ENCODE data around the gene FKBP1B.
A peak's percentile ranks its signal among the peaks of the same experiment; 100 is the strongest.

FKBP1B gene

DNA sequence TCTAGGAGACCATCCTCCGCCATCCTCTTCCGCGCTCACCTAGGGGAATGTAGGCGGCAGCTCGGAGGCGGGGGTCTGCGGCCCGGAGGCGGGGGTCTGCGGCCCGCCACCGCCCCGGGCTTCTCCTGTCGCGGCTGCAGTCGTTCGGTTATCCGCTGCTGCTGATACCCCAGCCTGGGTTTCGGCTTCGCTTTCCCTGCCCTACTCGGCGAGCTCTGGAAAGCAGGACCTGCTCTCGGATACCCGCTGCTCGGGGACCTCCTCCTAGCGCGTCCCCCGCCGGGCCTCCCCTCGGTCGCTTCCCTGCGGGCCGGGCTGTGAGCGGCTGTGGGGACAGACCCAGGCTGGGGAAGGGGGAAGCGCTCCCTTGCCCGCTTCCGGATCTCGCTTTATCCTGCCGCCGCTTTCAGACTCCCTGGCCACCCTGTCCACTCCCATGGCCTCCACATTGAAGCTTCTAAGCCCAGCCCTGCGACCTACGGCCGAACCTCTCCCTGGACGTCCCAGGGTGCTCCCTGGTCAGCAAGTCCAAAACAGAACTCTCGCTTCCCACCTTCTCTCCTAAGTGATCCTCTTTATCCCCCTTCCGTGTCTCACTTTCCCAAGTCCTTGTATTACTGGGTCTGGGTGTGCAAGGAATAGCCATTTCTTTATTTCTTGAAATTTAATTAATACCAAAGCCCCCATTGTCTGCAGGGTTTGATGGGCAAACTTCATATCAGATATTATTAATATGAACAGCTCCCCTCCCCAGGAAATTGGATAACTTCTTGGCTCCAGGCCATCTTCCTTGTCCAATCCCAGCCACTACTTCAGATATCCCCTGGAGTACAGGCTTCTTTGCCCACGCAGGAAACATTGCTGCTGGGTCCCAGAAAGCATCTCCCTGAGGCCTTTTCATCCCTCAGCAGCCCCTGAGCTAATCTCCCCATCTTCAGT lies 769 bp downstream of the FKBP1B start:
- Histone ChIP-seq H3K9me3 (ENCODE audit: severe bottlenecking) (no peaks in the 10 kb centered on the region), H3K27me3 (ENCODE audit: insufficient read depth, poor library complexity, severe bottlenecking) (no peaks in the 10 kb centered on the region), H3K4me3 (ENCODE audit: severe bottlenecking) (peak overlapping the region; percentile 48), H3K27ac (ENCODE audit: poor library complexity, severe bottlenecking) (peak overlapping the region; percentile 19), H3K36me3 (ENCODE audit: low read depth) (no peaks in the 10 kb centered on the region), H3K4me1 (ENCODE audit: insufficient read depth, poor library complexity, severe bottlenecking) (peaks cover 7% of the 10 kb centered on the region)
- TF ChIP-seq, protein P1, sequence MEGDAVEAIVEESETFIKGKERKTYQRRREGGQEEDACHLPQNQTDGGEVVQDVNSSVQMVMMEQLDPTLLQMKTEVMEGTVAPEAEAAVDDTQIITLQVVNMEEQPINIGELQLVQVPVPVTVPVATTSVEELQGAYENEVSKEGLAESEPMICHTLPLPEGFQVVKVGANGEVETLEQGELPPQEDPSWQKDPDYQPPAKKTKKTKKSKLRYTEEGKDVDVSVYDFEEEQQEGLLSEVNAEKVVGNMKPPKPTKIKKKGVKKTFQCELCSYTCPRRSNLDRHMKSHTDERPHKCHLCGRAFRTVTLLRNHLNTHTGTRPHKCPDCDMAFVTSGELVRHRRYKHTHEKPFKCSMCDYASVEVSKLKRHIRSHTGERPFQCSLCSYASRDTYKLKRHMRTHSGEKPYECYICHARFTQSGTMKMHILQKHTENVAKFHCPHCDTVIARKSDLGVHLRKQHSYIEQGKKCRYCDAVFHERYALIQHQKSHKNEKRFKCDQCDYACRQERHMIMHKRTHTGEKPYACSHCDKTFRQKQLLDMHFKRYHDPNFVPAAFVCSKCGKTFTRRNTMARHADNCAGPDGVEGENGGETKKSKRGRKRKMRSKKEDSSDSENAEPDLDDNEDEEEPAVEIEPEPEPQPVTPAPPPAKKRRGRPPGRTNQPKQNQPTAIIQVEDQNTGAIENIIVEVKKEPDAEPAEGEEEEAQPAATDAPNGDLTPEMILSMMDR (IDR thresholded peaks at IDR 0.05; ENCODE audit: poor library complexity, severe bottlenecking), result no peak
- ATAC-seq (ENCODE audit: low read depth) (no peak), DNase-seq (ENCODE audit: low spot score) (no peak)

- DNase-seq (ENCODE audit: low spot score) (no peak), ATAC-seq (ENCODE audit: low read depth) (no peak)
- peaks cover 2% of the 10 kb centered on the region for H3K4me1 ChIP-seq (ENCODE audit: insufficient read depth, poor library complexity, severe bottlenecking)
- no peak overlapping the region for H3K4me3 ChIP-seq (ENCODE audit: severe bottlenecking)
- H3K27me3 ChIP-seq (ENCODE audit: insufficient read depth, poor library complexity, severe bottlenecking), result no peaks in the 10 kb centered on the region
- H3K36me3 ChIP-seq (ENCODE audit: low read depth), result no peaks in the 10 kb centered on the region
- H3K27ac ChIP-seq (ENCODE audit: poor library complexity, severe bottlenecking), result no peak overlapping the region
- TF ChIP-seq, protein P1 (IDR thresholded peaks at IDR 0.05; ENCODE audit: poor library complexity, severe bottlenecking), result no peak
- no peaks in the 10 kb centered on the region for H3K9me3 ChIP-seq (ENCODE audit: severe bottlenecking)
Observed at GRCh38 chr2:24051833-24052232, 2.3 kb downstream of the FKBP1B start.

- TF ChIP-seq, protein P1 (IDR thresholded peaks at IDR 0.05; ENCODE audit: poor library complexity, severe bottlenecking), result no peak
- DNase-seq (ENCODE audit: low spot score) (no peak), ATAC-seq (ENCODE audit: low read depth) (no peak)
- no peaks in the 10 kb centered on the region for H3K36me3 ChIP-seq (ENCODE audit: low read depth)
- H3K27me3 ChIP-seq (ENCODE audit: insufficient read depth, poor library complexity, severe bottlenecking), result no peaks in the 10 kb centered on the region
- no peaks in the 10 kb centered on the region for H3K4me1 ChIP-seq (ENCODE audit: insufficient read depth, poor library complexity, severe bottlenecking)
- no peak overlapping the region for H3K4me3 ChIP-seq (ENCODE audit: severe bottlenecking)
- no peaks in the 10 kb centered on the region for H3K9me3 ChIP-seq (ENCODE audit: severe bottlenecking)
- H3K27ac ChIP-seq (ENCODE audit: poor library complexity, severe bottlenecking), result no peak overlapping the region
Observed at GRCh38 chr2:24052951-24053350, 3.4 kb downstream of the FKBP1B start.

- H3K4me1 ChIP-seq (ENCODE audit: insufficient read depth, poor library complexity, severe bottlenecking), result no peaks in the 10 kb centered on the region
- DNase-seq (ENCODE audit: low spot score), result no peak
- H3K27ac ChIP-seq (ENCODE audit: poor library complexity, severe bottlenecking), result no peak overlapping the region
Observed at GRCh38 chr2:24054366-24055010, 4.9 kb downstream of the FKBP1B start.

More at GRCh38 chr2:24054366-24055010, 4.9 kb downstream of the FKBP1B start:
- Histone ChIP-seq H3K36me3 (ENCODE audit: low read depth) (no peaks in the 10 kb centered on the region), H3K9me3 (ENCODE audit: severe bottlenecking) (no peaks in the 10 kb centered on the region), H3K4me3 (ENCODE audit: severe bottlenecking) (no peak overlapping the region), H3K27me3 (ENCODE audit: insufficient read depth, poor library complexity, severe bottlenecking) (no peaks in the 10 kb centered on the region)
- no peak for ATAC-seq (ENCODE audit: low read depth)
- TF ChIP-seq, protein P1 (IDR thresholded peaks at IDR 0.05; ENCODE audit: poor library complexity, severe bottlenecking), result no peak

Measured in RWPE2 (cell line).